DMS79 (cell line): ENCODE data around the gene LGI4.
"Not testable (repeated sequence)": the region's sequence is repeated elsewhere in the genome, so short reads cannot be mapped to it uniquely, and the experiment has no call there.

Source experiments
- DNase-seq: peaks from one replicate; lab custom pipeline; 2025; lab: John Stamatoyannopoulos, UW

The LGI4 gene

DNA sequence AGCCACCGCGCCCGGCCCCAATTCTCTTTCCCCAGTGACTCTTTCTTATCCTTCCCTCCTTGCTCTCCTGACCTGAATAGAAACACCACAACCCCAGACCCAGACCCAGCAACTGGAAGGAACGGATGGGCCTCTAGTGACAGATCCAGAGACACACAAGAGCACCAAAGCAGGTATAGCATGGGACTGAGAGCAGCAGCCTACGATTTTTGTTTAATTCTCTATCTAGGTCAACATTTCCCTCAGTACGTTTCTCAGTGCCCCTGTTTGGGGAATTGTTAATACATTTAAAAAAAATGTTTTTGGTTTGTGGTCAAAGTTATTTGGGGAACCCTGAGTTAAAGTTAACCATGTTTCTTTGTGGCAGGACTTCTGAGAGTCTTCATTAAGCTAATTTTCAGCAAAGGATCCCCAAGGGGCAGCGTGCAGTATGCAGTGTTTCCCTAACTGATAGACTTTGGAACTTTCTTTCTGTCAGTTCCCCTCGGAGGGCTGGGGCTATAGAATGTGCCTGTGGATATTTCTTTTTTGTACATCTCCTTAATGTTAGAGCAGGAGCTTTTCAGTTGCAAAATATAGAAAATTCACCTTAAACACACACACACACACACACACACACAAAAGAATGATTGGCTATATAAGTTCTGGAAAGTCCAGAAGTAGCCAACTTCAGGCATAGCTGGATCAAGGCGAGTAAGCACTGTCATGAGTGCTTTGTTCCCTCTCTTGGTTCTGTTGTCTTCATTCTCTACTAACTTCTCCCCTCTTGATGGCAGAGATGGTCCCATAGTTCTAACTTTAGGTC is 26.0 kb upstream of the LGI4 start:
- DNase-seq, result no peak

GRCh38 chr19:35159606-35160005 is 24.7 kb upstream of the LGI4 start:
- no peak for DNase-seq

GRCh38 chr19:35157431-35157830 is 22.6 kb upstream of the LGI4 start:
- no peak for DNase-seq

- no peak for DNase-seq
Observed at GRCh38 chr19:35156673-35157014, 21.8 kb upstream of the LGI4 start.

DNA sequence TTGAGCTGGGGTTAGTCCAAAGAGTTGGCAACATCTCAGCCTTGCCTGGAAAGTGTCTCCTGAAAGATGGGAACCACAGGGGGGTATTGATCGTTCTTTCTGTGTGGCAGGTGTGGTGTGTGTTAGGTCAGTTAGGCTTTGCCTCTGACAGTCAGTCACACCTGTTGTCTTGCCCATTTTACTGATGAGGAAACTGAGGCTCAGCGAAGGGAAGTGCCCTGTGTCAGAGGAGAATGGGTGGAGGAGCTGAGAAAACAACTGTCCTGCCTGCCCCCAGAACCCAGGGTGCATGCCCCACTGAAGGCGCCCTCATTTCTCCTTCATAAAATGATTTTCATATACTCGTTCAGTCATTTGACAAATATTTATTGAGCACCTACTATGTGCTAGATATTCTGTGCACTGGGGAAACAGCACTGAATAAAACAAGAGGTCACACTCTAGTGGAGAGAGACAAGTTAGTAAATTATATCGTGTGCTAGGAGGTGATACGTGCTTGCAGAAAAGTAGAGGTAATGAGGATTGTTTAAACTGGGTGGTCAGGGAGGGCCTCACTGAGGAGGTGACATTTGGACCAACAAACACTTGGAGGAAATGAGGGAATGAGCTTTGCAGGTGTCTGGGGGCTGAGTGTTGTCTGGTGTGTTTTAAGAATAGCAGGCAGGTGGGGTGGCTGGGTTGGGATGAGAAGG is 21.3 kb upstream of the LGI4 start:
- DNase-seq, result no peak

GRCh38 chr19:35155441-35155840 is 20.6 kb upstream of the LGI4 start:
- no peak for DNase-seq

DNA sequence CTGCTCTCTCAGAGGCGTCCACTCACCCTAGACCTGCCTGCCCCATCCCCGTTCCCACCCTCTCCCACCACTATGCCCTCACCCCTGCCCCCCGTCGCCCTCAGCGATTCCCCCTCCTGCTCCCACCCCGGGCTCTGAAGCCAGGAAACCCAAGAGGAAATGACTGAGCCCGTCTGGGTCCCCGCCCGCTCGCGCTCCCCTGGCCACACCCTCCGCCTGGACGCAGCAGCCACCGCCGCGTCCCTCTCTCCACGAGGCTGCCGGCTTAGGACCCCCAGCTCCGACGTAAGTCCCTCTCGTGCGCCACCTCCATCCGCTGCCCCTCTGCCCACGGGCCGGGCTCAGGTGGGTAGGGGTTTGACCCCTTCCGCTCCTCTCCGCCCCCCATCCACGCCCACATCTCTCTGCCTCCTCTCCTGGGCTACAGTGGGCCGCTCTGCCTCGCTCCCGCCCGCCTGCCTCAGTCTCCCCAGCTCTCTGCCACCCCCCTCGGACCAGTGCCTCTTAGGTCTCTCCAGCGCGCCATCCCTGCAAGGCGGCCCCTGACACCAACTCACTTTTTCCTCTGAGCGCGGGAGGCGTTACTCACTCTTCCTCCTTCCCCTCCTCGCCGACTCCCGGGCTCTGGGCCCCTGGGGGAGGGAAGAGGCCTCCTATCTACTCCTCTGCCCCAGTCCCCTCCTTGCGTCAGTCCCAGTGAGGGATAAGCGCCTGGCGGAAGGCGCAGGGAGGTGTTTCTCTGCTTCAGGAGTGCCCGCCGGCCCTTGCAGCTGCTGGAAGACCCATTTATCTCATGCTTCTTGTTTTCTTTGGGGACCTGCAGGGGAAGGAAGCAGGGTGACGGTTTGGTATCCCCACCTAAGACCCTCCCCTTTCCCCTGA is 19.9 kb upstream of the LGI4 start, which contains the start of gene FXYD5:
FXYD5 (plus strand) TSS at position 211 of the 882 bp plus-strand sequence. CDS start 816 bp downstream, outside the sequence.
- DNase-seq, result no peak

DNA sequence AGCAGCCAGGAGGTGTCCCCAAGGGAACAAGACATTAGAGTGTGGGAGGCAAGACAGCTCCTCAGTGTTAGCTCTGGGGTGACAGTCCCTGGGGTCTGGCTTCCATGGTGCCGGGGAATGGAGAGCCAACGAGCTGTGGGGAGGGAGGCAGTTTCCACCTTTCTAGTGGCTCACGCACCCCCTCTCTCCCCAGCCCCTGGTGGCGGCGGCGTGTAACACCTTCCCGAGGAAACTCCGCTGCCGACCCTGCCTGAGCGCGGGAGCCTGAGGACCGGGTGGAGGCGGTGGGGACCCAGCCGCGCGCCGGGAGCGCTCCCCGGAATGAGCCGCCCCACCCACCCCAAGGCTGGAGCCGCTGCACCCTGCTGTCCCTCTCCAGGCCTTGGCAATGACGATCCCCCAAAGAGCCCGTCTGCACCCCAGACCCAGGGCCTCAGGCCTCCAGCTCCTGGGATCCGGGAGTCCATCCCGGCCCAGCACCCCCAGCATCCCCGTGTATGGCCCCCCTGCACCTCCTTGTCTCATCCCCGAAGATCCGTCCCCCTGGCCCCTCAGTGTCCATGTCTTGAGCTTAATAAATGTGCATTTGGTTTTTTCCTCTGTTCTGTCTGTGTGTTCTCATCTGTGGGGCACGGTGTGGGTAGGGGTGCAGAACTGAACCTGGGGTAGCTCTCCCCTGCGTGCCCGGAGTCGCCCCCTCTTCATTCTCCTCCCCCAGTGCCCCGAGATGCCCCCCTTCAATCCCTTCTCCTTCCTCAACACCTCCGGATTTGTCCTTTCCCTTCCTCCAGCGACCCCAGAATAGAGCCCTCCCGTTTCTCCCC is 19.1 kb upstream of the LGI4 start:
- peak; percentile 14 for DNase-seq

DNA sequence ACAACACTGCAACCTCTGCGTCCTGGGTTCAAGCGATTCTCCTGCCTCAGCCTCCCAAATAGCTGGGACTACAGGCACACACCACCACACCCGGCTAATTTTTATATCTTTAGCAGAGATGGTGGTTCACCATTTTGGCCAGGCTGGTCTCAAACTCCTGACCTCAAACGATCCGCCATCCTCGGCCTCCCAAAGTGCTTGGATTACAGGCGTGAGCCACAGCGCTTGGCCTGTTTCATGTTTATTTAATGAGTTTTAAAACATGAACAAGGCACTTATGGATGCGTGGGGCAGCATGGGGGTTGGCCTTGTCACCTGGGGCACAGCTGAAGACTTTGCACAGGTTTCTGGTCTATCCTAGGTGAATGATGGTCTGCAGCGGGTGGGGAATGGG is 18.3 kb upstream of the LGI4 start:
- DNase-seq, result not testable (repeated sequence)

GRCh38 chr19:35151273-35152065 is 16.6 kb upstream of the LGI4 start:
- DNase-seq, result no peak

- no peak for DNase-seq
Observed at GRCh38 chr19:35150445-35150844, 15.6 kb upstream of the LGI4 start.

DNA sequence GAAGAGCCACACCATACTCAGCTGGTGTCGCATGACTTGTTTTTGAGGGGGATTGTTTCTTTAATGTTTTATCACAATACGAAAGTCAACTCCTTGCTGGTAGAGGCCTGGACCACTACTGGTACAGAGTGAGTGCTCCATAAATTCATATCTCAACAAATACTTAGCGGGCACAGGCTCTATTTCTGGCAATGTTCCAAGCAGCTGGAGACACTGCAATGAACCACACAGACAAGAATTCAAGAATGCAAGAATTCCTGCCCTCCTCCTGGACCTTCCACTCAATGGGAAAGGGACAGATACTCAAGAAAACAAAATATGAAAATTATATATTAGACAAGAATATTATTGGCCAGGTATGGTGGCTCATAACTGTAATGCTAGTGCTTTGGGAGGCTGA is 14.6 kb upstream of the LGI4 start:
- no peak for DNase-seq

DNA sequence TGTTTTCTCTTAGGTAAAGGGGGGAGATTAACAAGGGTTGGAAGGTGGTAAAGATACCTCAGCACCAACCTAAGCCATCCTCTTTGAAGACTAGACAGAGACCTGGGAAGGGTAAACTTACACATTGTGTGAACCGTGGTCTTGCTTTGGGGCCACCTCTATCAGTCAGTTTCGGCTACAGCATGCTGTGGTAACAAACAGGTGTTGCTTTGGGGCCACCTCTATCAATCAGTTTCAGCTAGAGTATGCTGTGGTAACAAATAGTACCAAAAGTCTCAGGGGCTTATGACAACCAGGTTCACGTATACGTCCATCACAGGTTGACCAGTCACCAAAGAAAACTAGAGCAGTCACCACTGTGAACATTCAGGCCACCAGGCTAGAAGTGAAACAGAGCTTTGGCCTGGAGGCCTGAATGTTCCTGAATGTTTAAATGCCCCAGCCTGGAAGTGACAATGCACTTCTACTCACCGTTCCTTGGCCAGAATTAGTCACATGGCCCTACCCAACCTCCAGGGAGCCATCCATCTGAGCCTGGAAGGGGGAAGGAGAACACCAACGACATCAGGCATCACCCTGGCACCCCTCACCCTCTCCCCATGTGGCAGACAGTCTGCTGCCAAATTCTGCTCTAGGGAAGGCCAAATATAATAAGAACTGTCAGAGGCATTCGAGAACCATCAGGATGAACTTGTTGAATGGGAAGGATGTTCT is 12.0 kb upstream of the LGI4 start:
- no peak for DNase-seq

DNA sequence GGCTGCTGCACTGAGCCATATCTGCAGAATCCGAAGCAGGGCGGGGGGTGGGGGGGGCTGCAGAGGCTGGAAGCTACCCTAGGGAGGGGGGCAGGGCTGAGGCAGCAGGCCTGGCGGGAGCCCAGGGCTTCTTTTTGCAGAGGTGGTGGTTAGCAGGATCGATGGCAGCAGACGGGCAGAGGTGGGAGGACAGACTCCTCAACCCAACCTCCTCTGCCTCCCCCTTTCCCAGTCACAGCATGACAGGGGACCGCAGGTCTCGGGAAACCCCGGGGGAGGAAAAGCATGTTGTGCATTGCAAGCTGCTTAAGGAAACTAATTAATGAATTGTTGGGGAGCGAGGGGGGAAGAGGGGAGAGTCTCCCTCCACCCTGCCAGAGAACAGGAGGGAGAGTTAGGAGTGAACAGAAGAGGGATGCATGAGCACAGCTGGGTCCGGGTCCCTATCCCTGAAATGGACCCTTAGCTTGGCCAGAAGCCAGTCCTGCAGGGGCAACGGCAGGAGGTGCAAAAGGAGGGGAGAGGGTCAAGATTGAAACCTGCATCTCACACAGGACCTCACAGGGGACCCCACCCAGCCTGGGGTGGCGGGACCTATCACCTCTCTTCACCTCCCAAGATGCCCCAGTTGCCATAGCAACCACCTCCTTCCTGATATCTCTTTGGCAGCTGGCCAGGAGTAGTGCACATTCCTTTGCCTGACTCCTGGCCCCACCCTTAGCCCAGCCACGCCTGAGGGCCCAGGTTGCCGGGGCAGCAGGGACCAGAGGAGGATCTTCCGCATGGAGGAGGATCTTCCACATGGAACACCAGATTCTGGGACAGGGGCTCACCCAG is 10.0 kb upstream of the LGI4 start:
- DNase-seq, result peak; percentile 36

- DNase-seq, result no peak
Observed at GRCh38 chr19:35144259-35144599, 9.4 kb upstream of the LGI4 start.

DNA sequence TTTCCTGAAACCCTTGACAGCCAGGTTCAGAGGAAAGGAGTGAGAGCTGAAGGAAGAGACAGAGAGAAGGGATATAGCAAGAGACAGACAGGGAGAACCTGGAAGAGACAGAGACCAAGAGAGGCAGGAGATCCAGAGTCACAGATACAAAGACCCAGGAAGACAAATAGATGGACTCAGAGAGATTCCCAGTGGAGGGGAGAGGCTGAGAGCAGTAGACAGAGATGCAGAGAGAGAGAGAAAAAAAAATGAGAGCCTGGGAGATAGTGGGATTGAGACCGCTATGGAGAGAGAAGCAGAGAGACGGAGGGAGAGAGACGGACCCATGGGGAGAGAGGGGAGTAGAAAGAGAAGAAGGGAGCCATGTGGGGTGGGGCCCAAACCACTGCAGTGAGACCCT is 9.0 kb upstream of the LGI4 start:
- DNase-seq, result no peak

DNA sequence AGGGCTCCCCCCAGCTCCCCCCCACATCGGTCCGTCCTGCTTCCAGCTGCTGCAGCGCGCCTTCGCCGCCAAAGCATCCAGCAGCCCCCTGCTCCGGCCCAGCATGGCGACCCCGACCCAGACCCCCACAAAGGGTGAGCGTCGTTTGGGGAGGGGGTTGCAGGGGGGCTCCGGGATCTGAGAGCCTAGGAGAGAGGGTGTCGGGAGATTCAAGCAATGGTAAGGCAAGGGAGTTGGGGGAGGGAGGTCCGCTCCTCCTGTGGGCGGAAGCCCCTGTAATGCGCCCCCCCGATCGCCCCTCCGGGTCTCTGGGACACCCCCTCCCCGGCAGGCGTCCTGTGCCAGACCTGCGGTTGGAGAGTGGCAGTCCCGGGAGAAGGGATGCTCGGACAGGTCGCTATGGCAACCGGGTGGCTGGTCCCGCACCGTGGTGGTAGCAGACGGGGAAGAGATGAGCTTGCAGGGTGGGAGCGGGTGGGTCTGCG is 8.4 kb upstream of the LGI4 start, which contains the start of gene FXYD7:
FXYD7 (plus strand) TSS at position 25 of the 485 bp plus-strand sequence; CDS start at position 104, 79 bp downstream.
- no peak for DNase-seq

- no peak for DNase-seq
Observed at GRCh38 chr19:35142606-35143230, 7.9 kb upstream of the LGI4 start.
